Cerebellar nuclear complex (tissue), 1 donor: ENCODE measurements around the gene CCDC124.
A peak's percentile ranks its signal among the peaks of the same experiment; 100 is the strongest.

ENCODE experiments used
- DNase-seq, 2 experiments: peaks; one replicate each; lab custom pipeline; 2025; lab: John Stamatoyannopoulos, UW

The CCDC124 gene

GRCh38 chr19:17936379-17936778 is 3.6 kb downstream of the CCDC124 start:
- DNase-seq, result no peak

GRCh38 chr19:17937371-17937900 is 4.6 kb downstream of the CCDC124 start:
- no peak for DNase-seq

GRCh38 chr19:17938092-17938845 is 5.5 kb downstream of the CCDC124 start:
- DNase-seq, result no peak

GRCh38 chr19:17942181-17942580 is 9.4 kb downstream of the CCDC124 start:
- DNase-seq, result no peak

GRCh38 chr19:17942582-17943273 is 9.9 kb downstream of the CCDC124 start:
- no peak for DNase-seq

- DNase-seq, result no peak
Observed at GRCh38 chr19:17943274-17944221, 10.7 kb downstream of the CCDC124 start.

GRCh38 chr19:17944301-17944700 is 11.5 kb downstream of the CCDC124 start:
- DNase-seq, result no peak

GRCh38 chr19:17946965-17947784 is 14.4 kb downstream of the CCDC124 start:
- no peak for DNase-seq

- DNase-seq, result peak in 1 of 2 experiments; percentile 73
Observed at GRCh38 chr19:17947815-17948513, 15.1 kb downstream of the CCDC124 start.

GRCh38 chr19:17948514-17948900 is 15.7 kb downstream of the CCDC124 start:
- DNase-seq, result no peak

GRCh38 chr19:17948931-17949930 is 16.4 kb downstream of the CCDC124 start:
- no peak for DNase-seq

- DNase-seq, result no peak
Observed at GRCh38 chr19:17949956-17950309, 17.1 kb downstream of the CCDC124 start.

GRCh38 chr19:17950310-17951156 is 17.7 kb downstream of the CCDC124 start:
- no peak for DNase-seq

- no peak for DNase-seq
Observed at GRCh38 chr19:17951157-17951989, 18.6 kb downstream of the CCDC124 start.

- DNase-seq, result no peak
Observed at GRCh38 chr19:17951990-17952976, 19.5 kb downstream of the CCDC124 start.

GRCh38 chr19:17953316-17953801 is 20.5 kb downstream of the CCDC124 start:
- no peak for DNase-seq
